HG03159 (cell line): ENCODE results near the gene IFI44L.

ENCODE experiments used
- ATAC-seq: cut with Tn5 transposase; IDR thresholded peaks from one replicate; pipeline ENCODE4 v1.9.1; 2021; ENCODE audit warnings: mild to moderate bottlenecking, moderate library complexity; ENCODE audit not compliant: unreplicated experiment

The IFI44L gene

DNA sequence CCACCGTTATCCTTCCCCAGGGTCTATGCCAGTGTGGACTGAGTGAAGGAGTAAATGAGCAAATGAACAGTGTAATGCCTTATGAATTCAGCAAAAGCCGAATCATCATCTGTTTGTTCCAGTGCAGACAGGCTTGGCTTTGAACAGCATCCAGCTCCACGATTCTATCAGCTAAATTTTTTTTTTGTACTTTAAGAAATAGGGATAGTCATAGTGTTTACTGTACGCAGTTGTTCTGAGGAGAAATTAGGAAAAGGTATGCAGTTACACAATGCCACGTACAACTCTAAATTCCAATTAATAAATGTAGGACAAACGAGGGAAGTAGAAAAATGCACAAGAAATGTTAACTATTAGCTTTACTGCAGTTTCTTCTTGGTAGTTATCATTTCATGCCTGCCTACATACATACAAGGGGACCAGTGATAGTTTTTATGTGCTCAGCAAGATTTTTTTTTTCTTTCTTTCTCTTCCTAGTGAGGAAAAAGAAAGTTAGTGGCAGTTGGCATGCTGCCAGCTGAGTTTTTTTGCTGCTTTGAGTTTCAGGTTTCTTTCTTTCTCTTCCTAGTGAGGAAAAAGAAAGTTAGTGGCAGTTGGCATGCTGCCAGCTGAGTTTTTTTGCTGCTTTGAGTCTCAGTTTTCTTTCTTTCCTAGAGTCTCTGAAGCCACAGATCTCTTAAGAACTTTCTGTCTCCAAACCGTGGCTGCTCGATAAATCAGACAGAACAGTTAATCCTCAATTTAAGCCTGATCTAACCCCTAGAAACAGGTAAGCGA lies at the start of gene IFI44L:
IFI44L (plus strand) TSS at position 646 of the 777 bp plus-strand sequence. CDS start 7,468 bp downstream, outside the sequence.
- peak; percentile 42 for ATAC-seq

DNA sequence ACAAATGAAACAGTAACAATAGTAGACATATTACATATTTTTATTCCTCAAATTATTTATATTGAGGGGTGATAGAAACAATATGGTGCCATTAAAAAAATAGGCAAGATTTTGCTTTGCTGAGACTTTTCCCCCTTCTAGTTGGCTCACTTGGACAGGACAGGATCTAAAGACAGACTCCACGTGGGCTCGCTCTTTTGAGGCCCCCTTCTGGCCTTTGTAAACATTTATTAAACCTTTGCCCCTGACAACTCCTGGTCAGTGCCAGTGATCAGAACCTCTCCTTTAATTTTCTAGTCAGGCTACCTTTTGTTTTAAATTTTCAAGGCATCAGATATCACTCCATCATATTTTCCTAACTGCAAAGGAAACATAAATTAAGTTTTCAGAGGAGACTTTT lies 49.7 kb upstream of the IFI44L start:
- no peak for ATAC-seq

DNA sequence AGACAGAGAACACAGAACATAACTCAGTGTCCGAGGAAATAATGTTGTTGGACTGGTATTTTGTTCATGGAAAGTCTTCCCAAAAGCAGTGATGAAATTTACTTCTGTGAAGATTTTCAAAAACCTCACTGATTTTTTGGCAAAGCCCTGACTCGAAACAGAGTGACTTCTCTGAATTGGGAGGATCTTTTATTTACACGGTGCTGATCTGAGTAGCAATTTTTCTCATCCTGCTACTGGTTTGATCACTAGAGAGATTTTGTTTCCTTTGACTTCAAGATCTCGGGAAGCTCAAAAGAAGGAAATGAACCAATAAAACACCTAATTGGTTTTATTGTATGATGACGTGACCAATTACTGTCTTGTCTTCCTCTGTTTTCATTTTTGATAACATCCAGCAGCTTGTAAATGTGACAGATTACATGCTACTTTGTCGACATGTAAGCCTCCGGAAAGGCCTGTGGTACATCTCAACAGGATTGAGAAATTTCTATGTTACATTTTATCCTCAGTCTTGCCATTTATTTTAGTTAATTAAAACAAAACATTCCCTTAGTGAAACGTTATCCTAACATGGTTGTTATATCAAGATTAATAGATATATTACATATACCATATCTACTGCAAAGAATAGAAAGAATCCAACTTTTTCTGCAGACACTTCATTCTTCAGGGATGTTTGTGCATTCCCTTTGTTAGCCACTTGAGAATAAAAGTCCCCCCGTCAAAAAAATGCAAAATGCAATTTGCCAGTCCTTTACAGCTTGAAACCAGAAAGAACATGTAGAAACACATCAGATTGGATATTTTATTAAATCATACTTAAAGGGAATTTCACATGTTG lies 42.8 kb upstream of the IFI44L start:
- no peak for ATAC-seq

DNA sequence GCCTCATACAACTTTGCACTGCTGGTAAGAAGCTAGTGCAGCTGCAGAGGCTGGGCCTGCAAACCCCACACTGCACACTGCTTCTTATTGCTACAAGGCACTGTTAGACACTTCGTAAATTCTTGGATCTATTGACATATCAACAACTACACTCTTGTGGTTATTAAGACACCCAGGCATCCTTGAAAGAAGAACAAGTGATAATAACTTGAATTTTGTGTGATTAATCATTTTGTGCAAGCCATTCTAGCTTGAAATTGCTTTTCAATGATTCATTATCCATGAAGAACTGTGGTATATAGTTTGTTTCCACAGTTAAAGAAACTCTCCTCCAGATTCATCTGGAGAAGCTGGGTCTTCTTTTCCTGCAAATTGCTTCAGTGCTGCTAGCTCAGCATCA lies 33.7 kb upstream of the IFI44L start:
- no peak for ATAC-seq

DNA sequence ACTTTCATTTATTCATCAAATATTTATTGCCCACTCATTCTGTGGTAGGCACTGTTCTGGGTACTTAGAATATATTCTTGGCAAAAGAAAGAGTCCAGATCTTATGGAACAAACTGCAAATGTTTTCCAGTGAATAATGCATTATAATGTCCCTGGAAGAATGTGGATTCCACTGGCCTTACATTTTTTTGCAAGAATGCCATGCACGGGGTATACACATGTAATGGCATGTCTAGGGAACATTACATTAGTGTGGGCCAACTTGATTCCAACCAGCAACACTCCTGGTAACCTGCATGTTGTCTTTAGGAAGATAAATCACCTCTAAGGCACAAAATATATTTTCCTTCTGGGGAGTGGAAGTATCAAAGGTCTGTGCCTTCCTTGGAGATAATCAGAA lies 33.0 kb upstream of the IFI44L start:
- no peak for ATAC-seq

DNA sequence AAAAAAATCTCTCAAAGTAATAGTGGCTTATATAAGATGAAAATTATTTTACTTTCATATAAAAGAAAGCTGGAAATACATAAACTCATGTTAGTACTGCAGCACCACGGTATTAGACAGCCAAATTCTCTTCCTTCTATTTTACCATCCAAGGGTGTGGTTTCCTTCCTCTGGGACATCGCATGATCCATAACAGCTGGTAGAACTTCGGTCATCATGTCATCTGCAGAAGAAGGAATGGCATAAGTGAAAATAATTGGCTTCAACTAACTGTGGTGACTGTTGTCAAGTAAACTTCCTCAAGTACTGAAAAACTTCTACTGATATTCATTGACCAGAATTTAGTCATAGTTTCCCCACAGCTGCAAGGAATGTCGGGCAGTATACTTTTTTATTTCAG lies 28.3 kb upstream of the IFI44L start:
- no peak for ATAC-seq

DNA sequence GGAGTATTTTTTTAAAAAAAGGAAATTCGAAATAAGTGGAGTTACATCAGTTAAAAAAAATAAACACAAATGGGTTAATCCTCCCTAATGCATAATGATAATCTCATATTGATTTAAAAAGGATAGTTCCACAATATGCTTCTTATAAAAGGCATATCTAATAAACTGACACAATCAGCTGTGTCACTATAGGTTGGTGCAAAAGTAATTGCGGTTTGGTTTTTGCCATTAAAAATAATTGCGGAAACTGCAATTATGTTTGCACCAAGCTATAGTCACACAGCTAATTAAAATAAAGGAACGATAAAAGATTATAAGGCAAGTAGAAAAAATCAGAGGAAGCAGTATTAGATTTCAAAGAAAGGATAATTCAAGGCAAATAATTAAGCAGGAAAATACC lies 21.0 kb upstream of the IFI44L start:
- no peak for ATAC-seq

DNA sequence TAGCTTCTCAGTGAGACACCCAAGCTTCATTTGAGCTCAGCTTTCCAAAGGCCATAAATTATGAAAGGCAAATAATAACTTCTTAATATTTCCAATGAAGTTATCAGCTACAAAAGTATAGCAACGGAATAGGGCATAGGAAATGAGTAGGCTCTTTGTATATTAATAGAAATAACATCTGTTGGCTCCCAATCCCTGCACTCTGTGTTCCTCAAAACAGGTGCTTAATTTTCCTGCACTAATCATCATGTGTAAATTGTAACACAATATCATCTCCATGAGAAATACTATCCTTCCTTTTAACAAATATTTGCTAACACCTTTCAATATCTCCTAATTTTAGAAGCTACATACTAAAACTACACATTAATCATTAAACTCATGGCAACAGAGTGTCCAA lies 19.2 kb upstream of the IFI44L start:
- ATAC-seq, result no peak

DNA sequence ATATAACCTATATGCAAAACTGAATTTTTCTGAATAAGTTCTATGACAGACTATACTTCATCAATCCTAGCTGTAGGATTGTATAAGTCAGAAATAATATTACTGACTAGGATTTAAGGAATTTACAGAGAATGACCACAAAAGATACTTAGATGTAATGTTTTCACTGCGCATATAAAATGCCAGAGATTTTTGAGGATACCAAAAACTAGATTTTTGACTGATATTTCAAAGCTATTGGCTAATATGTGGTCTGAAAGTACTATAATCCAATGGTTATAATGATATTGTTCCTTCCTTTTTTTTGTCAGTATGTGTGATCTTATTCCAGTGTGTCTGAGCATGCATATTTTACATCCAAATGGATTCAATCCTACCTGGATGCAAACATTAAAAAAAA lies 17.0 kb upstream of the IFI44L start:
- no peak for ATAC-seq

DNA sequence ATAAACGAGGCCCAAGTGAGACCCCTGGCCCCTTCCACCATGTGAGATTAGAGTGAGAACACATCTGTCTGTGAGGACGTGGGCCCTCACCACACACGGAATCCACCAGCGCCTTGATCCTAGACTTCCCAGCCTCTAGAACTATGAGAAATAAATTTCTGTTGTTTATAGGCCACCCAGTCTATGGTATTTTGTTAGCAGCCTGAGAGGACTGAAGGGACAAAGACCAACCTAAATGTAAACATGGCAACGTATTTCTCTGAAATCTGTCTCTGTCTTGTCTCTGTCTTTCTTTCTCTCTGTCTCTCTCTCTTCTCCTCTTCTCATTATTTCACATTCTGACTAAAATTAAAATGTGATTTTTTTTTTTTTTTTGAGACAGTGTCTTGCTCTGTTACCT lies 15.6 kb upstream of the IFI44L start:
- no peak for ATAC-seq

DNA sequence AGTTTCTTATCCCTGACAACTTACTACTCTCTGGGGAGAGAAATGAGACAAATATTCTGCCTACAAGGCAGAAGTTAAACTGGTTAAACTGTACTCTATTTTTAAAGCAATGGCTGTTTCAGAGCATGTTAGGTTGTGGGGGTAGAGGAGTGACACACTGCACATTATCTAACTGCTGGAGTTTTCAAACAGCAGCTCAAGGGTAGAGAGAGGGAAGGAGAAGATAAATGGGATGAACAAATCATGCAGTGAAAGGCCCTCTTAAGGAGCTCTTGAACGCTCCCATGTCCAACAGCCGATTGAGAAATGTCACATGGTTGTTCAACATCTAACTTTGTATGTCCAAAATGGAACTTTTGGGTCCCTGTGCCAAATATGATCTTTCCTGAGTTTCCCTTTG lies 14.0 kb upstream of the IFI44L start:
- no peak for ATAC-seq

DNA sequence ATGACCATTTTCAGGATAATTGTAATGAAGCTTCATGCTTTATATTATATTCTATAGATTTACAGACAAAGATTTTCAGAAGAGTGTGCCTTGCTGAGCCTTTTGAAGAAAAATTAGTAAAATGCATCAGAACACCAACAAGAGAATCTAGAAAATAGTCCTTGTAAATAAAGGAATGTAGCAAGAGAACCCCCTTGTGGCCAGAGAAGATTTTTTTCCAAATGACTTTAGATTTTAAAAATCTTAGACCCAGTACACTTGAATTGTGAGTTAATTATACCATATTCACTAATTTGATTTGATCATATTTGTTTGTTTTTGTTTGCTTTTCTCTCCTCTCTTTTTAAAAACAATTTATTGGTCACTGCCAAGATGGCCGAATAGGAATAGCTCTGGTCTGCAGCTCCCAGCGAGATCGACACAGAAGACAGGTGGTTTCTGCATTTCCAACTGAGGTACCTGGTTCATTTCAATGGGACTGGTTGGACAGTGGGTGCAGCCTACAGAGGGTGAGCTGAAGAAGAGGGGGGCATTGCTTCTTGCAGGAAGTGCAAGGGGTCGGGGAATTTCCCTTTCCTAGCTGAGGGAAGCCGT lies 12.8 kb upstream of the IFI44L start:
- no peak for ATAC-seq

DNA sequence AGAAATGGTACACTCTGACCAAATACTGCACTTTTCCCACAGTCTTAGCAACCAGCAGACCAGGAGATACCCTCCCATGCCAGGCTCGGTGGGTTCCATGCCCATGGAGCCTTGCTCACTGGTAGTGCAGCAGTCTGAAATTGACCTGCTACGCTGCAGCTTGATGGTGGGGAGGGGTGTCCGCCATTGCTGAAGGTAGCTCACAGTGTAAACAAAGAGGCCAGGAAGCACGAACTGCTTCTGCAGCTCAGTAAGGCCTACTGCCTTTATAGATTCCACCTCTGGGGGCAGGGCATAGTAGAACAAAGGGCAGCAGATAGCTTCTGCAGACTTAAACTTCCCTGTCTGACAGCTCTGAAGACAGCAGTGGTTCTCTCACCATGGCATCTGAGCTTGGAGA lies 12.3 kb upstream of the IFI44L start:
- no peak for ATAC-seq

DNA sequence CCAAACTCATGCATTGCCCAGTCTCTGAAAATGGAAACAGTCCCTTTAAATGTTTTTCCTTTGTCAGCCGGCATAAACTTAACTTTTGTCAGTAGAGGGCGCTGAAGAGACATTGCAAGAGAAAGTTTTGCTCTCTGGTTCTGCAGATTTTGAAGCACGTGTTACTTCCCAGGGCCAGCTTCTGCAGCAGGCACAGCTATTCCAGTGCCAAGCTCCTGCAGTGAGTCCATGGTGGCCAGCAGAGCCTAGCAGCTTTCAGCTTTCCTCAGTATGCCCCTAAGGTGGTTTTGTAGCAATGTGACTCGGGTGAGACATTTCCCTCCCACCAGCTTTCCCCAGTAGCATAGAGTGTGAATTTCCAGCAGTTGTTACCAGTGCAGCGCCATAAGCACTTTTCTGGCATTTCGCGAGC lies 2.6 kb upstream of the IFI44L start:
- peak; percentile 44 for ATAC-seq

DNA sequence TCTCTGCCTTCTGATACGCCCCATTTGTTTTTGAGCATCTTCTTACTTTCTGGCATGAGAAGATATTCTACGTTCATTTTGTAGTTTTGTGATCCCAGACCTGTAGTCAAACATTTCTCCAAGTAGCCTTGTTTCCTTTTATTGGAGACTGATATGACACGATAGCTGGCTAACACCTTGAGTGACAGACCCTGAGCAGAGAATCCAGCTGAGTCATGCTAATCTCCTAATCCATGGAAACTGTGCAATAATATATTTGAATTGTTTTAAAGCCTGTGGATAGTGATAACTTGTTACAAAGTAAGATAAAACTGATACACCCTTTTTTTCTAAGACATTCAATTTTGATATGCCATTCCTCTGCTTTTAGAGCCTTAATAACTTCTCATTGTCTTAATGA lies 1.2 kb upstream of the IFI44L start:
- ATAC-seq, result no peak

DNA sequence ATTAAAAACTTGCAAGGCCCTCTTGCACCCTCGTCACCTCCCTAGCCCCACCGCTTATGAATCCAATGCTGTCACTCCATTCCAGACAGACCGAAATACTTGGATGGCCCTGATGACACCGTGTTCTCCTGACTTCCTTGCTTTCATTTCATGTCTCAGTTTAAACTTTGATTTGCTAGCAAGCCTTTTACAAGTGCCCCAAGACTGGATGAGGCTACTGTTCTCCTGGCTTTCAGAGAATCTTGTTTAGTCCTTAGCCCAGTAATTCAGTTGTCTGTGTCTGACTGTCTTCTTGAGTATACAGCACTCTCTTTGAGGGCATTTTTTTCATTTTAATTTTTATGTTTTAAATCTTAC lies 824 bp upstream of the IFI44L start:
- no peak for ATAC-seq

DNA sequence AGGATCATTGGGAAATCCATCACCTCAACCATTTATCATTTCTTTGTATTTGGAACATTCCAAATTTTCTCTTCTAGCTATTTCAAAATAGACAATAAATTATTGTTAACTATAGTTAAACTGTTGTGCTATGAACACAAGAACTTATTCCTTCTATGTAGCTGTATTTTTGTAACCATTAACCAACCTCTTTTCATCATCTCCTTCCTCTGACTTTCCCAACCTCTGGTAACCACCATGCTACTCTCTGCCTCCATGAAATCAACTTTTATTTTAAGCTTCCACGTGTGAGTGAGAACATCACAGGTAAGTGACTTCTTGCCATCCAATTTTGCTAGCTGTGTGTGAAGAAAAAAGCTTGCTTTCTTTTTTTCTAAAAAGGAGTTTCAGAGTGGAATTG lies 418 bp downstream of the IFI44L start:
- no peak for ATAC-seq

DNA sequence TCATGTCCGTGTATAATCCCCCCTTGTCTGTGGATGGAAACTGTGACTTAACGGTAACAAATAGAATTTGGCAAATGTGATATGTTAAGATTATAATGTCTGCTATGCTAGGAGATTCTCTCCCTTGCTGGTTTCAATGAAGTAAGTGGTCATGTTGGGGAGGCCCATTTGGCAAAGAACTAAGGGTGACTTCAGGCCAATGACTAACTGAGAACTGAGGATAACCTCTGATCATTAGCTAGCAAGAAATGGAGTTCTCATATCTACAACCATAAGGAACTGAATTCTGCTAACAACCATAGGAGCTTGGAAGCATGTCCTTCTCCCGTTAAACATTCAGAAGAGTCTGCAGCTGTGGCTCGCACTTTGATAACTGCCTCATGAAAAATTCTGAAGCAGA lies 2.3 kb downstream of the IFI44L start:
- no peak for ATAC-seq

DNA sequence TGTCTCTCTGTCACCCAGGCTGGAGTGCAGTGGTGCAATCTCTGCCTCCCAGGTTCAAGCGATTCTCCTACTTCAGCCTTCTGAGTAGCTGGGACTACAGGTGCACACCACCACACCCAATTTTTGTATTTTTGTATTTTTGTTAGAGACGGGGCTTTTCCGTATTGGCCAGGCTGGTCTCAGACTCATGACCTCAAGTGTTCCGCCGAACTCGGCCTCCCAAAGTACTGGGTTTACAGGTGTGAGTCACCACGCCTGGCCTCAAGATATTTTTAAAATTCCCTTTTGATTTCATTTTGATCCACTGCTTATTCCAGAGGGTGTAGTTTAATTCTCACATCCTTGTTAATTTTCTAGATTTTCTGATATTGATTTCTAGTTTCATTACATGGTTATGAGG lies 3.8 kb downstream of the IFI44L start:
- no peak for ATAC-seq

DNA sequence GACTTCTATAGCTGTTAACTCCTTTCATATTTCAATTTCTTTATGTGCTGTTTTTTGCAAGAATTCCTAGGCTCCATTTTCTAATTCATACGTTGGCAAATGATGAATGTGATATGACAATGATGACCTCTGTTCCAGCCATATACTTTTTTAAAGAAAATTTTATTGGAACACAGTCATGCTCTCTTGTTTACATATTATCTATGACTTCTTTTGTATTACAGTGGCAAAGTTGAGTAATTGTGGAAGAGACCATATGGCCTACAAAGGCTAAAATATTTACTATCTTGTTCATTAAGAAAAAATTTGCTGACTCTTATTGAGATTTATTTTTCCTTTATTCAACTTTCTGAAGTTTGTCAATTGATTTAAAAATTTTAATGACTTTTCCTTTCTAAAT lies 7.1 kb downstream of the IFI44L start:
- ATAC-seq, result no peak

DNA sequence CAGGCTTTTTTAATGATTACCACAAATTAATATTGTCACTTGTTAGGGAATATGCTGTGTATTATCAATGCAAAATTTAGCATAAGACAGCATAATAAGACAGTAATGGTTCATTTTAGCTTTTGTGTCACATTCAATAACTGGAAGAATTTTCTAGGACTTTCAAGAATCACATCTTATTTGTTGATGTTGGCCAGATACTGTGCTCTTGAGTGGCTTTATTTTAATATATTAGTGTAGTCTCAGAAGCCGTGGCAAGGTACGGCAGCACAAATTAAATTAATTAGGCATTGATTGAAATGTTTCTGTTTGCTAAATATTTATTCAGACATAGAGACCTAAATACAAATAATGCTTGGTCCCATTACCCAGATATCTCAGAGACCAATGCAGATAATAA lies 10.4 kb downstream of the IFI44L start:
- no peak for ATAC-seq

DNA sequence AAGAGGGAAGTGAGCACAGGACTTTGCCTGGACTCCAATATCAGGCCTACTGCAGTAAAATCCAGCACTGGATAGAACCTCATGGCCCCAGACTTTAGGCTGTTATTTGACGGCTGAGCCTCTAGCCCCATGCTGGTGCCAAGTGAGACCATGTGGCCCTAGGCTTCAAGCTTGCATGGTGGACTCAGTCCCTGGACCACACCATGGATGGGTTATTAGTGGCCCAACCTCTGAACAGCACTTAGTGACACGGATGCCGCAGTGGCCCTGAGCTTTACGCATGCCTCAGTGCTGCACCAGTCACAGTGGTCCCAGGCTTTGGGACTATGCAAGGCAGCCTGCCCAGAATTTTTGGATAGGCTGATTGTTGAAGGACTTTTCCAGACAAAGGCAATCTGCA lies 13.0 kb downstream of the IFI44L start:
- ATAC-seq, result no peak
